SK-N-SH (cell line): Measurements from ENCODE around the gene RPS17. TPM values are rescaled to one million over a fixed set of nuclear protein-coding genes. Genes with fewer than 3 reads are reported as not detected.

ENCODE experiments used
- CTCF ChIA-PET: fragments of 300-600, 350-600 bp; formaldehyde crosslinking; extraction: SDS; loops from one replicate; lab custom pipeline; 2021; lab: Yijun Ruan, JAX
- POLR2A ChIA-PET: fragments of 350-600 bp; sonication (Branson Sonifier 250); formaldehyde crosslinking; extraction: SDS; loops from one replicate; lab custom pipeline; 2020; ENCODE audit warnings: antibody characterized with exemption, inconsistent platforms; lab: Yijun Ruan, JAX
- DNase-seq: peaks from one replicate; pipeline ENCODE4 v3.0.0; 2012
- H2AFZ ChIP-seq: fragments of 200-600 bp; sonication (generic); 2 replicates; pipeline ENCODE4 v1.8.1; 2016; ENCODE audit warnings: antibody characterized with exemption, mild to moderate bottlenecking, low read depth
- H3F3A ChIP-seq: fragments of 200-600 bp; sonication (generic); replicated peaks from 2 replicates; pipeline ENCODE3; 2016; ENCODE audit warnings: antibody characterized with exemption, mild to moderate bottlenecking; ENCODE audit not compliant: insufficient read depth
- H3K27ac ChIP-seq, 2 experiments: fragments of 200-500 bp in 1 of 2; fragments of 200-600 bp in 1 of 2; sonication (Bioruptor generic) in 1 of 2; sonication (generic), shearing (Covaris generic) in 1 of 2; 2 replicates each; pipeline versions ENCODE4 v1.5.1 to v1.6.1; 2014 to 2016; ENCODE audit warnings: low read depth in 2 of 2, inconsistent platforms in 1 of 2, low read length in 1 of 2, mild to moderate bottlenecking in 1 of 2, mixed read lengths in 1 of 2
- H3K27me3 ChIP-seq: fragments of 200-600 bp; sonication (generic), shearing (Covaris generic); 2 replicates; pipeline ENCODE4 v1.6.1; 2016; ENCODE audit warnings: mixed run types; ENCODE audit not compliant: insufficient read depth
- H3K36me3 ChIP-seq, 2 experiments: fragments of 200-500 bp in 1 of 2; fragments of 200-600 bp in 1 of 2; sonication (Bioruptor generic) in 1 of 2; sonication (generic) in 1 of 2; replicated peaks in 1 of 2; 2 replicates each; pipeline versions ENCODE3 to v1.5.1; 2014 to 2016; ENCODE audit warnings: low read length in 1 of 2, mild to moderate bottlenecking in 1 of 2; ENCODE audit not compliant: insufficient read depth in 2 of 2, control insufficient read depth in 1 of 2
- H3K4me1 ChIP-seq, 2 experiments: fragments of 200-500 bp in 1 of 2; fragments of 200-600 bp in 1 of 2; sonication (Bioruptor generic) in 1 of 2; sonication (generic), shearing (Covaris generic) in 1 of 2; 2 replicates each; pipeline versions ENCODE4 v1.5.1 to v1.6.1; 2014 to 2016; ENCODE audit warnings: low read depth in 1 of 2, low read length in 1 of 2, mixed run types in 1 of 2; ENCODE audit not compliant: insufficient read depth in 2 of 2, control insufficient read depth in 1 of 2
- H3K4me2 ChIP-seq: fragments of 200-600 bp; sonication (generic), shearing (Covaris generic); 2 replicates; pipeline ENCODE4 v1.6.1; 2017; ENCODE audit warnings: mixed run types
- H3K4me3 ChIP-seq, 2 experiments: fragments of 200-500 bp in 1 of 2; fragments of 200-600 bp in 1 of 2; sonication (Bioruptor generic) in 1 of 2; sonication (generic), shearing (Covaris generic) in 1 of 2; 2 replicates each; pipeline versions ENCODE4 v1.5.1 to v1.8.1; 2014 to 2016; ENCODE audit warnings: low read depth in 2 of 2, inconsistent platforms in 1 of 2, low read length in 1 of 2, mild to moderate bottlenecking in 1 of 2, mixed read lengths in 1 of 2, moderate library complexity in 1 of 2
- H3K79me2 ChIP-seq: fragments of 200-600 bp; sonication (generic); 2 replicates; pipeline ENCODE4 v1.8.1; 2017; ENCODE audit warnings: mild to moderate bottlenecking; ENCODE audit not compliant: insufficient read depth
- H3K9ac ChIP-seq: fragments of 200-600 bp; sonication (generic); 2 replicates; pipeline ENCODE4 v1.6.1; 2017; ENCODE audit warnings: mixed run types
- H3K9me2 ChIP-seq: fragments of 200-600 bp; sonication (generic); 2 replicates; pipeline ENCODE4 v1.6.1; 2017; ENCODE audit warnings: mixed run types
- H3K9me3 ChIP-seq: fragments of 200-600 bp; sonication (generic); 2 replicates; pipeline ENCODE4 v1.6.1; 2017; ENCODE audit warnings: mixed run types, mild to moderate bottlenecking, moderate library complexity
- H4K20me1 ChIP-seq: fragments of 200-600 bp; sonication (generic); 2 replicates; pipeline ENCODE4 v1.6.1; 2017; ENCODE audit warnings: mild to moderate bottlenecking, mixed run types; ENCODE audit not compliant: insufficient read depth
- MXI1 ChIP-seq: IDR thresholded peaks from 2 replicates; pipeline ENCODE4 v1.6.1; 2012; ENCODE audit warnings: mild to moderate bottlenecking, low read depth, low read length, improper control_type of control experiment
- POLR2AphosphoS5 ChIP-seq: IDR thresholded peaks from 2 replicates; pipeline ENCODE4 v1.6.1; 2012; ENCODE audit warnings: low read depth, low read length
- RAD21 ChIP-seq: IDR thresholded peaks from 2 replicates; pipeline ENCODE4 v1.6.1; 2012; ENCODE audit warnings: mild to moderate bottlenecking, low read length
- RFX5 ChIP-seq: IDR thresholded peaks from 2 replicates; pipeline ENCODE4 v1.6.1; 2012; ENCODE audit warnings: mild to moderate bottlenecking, improper control_type of control experiment, low read length
- SMC3 ChIP-seq: IDR thresholded peaks from 2 replicates; pipeline ENCODE4 v1.6.1; 2012; ENCODE audit warnings: low read depth, low read length, improper control_type of control experiment
- TEAD4 ChIP-seq: IDR thresholded peaks from 2 replicates; pipeline ENCODE4 v1.4.0; 2012; ENCODE audit warnings: mild to moderate bottlenecking, borderline replicate concordance; ENCODE audit not compliant: insufficient read depth
- WGBS: methylation state at CpG from one replicate; pipeline ENCODE4 v1.1.6; 2017; ENCODE audit warnings: low lambda C conversion rate; 5-methylcytosine and 5-hydroxymethylcytosine counted together
- polyA plus RNA-seq, 3 experiments: library from polyadenylated mRNA; depleted of rRNA; stranded (reverse); fragments of >200 nt; gene quantifications; 2 replicates each; pipeline ENCODE4 v1.2.3, GENCODE V29; 2012
- TF ChIP-seq, protein P1 (sequence below): fragments of 150-350 bp; IDR thresholded peaks from 2 replicates; pipeline ENCODE4 v1.6.1; 2017; ENCODE audit warnings: antibody characterized with exemption, low read length, low read depth, borderline replicate concordance
- TF ChIP-seq, protein P2 (sequence below): IDR thresholded peaks from 2 replicates; pipeline ENCODE4; 2012
- TF ChIP-seq, protein P3 (sequence below): fragments of 150-350 bp; IDR thresholded peaks from 2 replicates; pipeline ENCODE4 v1.6.1; 2016; ENCODE audit warnings: mild to moderate bottlenecking, low read depth, low read length
- TF ChIP-seq, protein P4 (sequence below): fragments of 200-600 bp; sonication (generic); IDR thresholded peaks from 2 replicates; pipeline ENCODE4 v1.6.1; 2017; ENCODE audit warnings: antibody characterized with exemption, mild to moderate bottlenecking, moderate library complexity

Gene RPS17
- polyA plus RNA-seq, 1 of the 3 experiments (the other 2 are of a cell fraction), result 9,168 TPM

DNA sequence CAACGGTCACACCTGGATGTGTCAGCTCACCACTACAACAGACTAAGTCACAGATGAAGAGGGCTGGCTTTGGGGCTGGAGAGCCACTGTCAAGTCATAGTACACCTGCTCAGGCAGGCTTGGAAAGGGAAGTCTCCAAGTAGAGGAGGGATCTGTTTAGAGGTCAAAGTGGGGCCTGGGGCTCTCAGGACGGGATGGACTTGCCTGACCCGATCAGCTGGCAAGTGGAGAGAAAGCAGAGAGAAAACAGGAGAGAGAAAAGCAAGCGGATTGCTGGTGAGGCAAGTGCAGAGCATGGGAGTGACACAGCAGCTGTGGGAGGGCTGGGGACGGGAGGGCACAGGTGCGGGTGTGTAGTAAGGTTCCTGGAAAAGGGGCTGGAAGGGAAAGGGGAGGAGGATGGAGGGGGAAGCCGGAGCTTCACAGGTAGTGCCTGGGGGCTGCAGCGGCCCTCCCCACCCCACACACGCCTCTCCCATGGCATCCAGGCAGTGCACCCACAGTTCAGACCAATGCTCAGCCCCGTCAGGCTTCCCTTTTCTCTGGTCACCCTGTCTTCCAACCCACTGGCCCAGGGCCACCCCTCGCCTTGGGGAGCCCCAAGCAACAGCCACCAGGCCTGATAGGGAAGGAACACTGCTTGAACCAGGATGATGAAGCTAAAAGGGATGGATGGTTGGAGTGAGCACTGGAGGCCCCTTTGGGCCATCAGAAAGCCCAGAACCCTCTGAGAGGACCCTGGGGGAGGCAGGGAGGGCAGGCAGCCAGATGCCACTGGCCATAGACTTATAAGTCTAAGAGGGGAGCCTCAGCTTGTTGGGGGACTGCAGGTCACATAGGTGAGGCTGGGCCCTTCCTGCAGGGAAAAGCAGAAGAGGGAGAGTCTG, 8.5 kb downstream of the RPS17 start:
- no peak for TF ChIP-seq RFX5
- TF ChIP-seq TEAD4, result no peak
- no peak for TF ChIP-seq RAD21
- Histone ChIP-seq H3K4me2 (no peak overlapping the region), H4K20me1 (peaks cover 19% of the 10 kb centered on the region), H3K27me3 (no peaks in the 10 kb centered on the region), H3K9me3 (no peaks in the 10 kb centered on the region), H2AFZ (no peak overlapping the region), H3F3A (peaks cover 22% of the 10 kb centered on the region), H3K79me2 (peaks cover 5% of the 10 kb centered on the region; the same call in 1 of the 2 replicates), H3K27ac (no peak overlapping the region), H3K9ac (no peak overlapping the region), H3K36me3 (peaks cover 8 to 17% of the 10 kb centered on the region in 2 experiments), H3K4me1 (peaks cover 0 to 7% of the 10 kb centered on the region in 2 experiments; a peak in 1 of 4 replicates), H3K9me2 (no peaks in the 10 kb centered on the region), H3K4me3 (no peak overlapping the region)
- 80% methylated on average over 10 of the region's 11 CpGs for WGBS
- ChIA-PET POLR2A (interaction anchor here (2.8 kb wide), 1 partner anchor 9 kb away, joined by 19 read pairs; the partner anchor contains the start of gene RPS17), CTCF (interaction anchor here (0.7 to 2.2 kb wide), 9 partner anchors 9 to 1121 kb away, joined by 3 to 30 read pairs (median 4); partner anchors contain the start of genes C15orf40 and RPS17)
- DNase-seq, result no peak

DNA sequence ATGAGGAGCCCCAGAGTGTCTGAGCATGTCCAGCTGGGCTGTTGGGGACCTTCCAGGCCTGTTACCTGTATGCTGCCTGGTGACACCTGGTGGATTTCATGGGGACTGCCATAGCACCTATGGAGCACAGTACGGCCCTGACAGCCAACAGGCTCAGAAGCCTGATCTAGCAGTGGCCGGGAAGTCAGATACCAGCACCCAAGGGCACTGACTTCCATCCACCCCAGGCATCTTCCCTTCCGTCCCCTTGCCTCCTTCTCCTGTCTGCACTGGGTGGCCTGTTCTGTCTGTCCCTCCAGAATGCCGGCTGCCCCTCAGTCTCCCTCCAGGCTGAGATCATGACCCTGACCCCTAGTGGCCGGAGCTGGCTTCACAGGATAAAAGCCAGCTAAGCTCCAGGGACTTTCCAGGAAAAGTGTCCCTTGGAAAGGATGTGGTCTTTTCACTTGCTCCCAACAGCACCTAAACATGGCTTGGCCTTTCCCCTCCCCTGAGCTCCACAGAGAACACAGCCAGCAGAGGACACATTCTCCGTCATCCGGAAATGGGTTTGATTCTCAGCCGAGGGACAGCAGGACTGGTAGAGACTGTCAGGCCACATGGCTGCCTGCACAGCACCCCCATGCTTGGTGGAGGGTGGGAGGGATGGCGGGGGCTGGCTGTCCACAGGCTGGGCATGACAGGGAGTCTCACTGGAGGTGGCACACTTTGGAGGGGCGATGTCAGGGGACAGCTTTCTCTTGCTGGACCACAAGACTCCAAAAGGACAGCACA, 9.5 kb downstream of the RPS17 start:
- Histone ChIP-seq H4K20me1 (peaks cover 9% of the 10 kb centered on the region; the same call in 1 of the 2 replicates), H2AFZ (no peak overlapping the region), H3K79me2 (no peaks in the 10 kb centered on the region; the same call in 1 of the 2 replicates), H3K36me3 (peaks cover 0 to 13% of the 10 kb centered on the region in 2 experiments), H3K27me3 (no peaks in the 10 kb centered on the region), H3K9me3 (no peaks in the 10 kb centered on the region), H3K4me2 (peak overlapping the region; percentile 56; the same call in 1 of the 2 replicates), H3K9ac (no peak overlapping the region), H3K9me2 (no peaks in the 10 kb centered on the region), H3K27ac (no peak overlapping the region), H3F3A (peaks cover 12% of the 10 kb centered on the region), H3K4me1 (peaks cover 0 to 7% of the 10 kb centered on the region in 2 experiments; a peak in 1 of 4 replicates), H3K4me3 (peak overlapping the region in 1 of 2 experiments; percentile 43; a peak in 2 of 4 replicates)
- ChIA-PET POLR2A (interaction anchor here (2.8 kb wide), 1 partner anchor 10 kb away, joined by 19 read pairs; the partner anchor contains the start of gene RPS17), CTCF (interaction anchor here (0.5 to 2.2 kb wide), 23 partner anchors 10 to 1123 kb away, joined by 3 to 30 read pairs (median 3); partner anchors contain the start of genes C15orf40, CPEB1 and RPS17)
- 22% methylated on average over 5 of the region's 10 CpGs for WGBS
- DNase-seq, result peak; percentile 82
- no peak for TF ChIP-seq POLR2AphosphoS5
- TF ChIP-seq SMC3, result peak; percentile 36; the same call in 1 of the 2 replicates
- TF ChIP-seq RAD21, result peak; percentile 34
- TF ChIP-seq MXI1, result 0 out of 2 replicates have a peak, but pooled peaks have one; percentile 32
- TF ChIP-seq, protein P1, sequence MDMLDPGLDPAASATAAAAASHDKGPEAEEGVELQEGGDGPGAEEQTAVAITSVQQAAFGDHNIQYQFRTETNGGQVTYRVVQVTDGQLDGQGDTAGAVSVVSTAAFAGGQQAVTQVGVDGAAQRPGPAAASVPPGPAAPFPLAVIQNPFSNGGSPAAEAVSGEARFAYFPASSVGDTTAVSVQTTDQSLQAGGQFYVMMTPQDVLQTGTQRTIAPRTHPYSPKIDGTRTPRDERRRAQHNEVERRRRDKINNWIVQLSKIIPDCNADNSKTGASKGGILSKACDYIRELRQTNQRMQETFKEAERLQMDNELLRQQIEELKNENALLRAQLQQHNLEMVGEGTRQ, result no peak
- TF ChIP-seq, protein P2, sequence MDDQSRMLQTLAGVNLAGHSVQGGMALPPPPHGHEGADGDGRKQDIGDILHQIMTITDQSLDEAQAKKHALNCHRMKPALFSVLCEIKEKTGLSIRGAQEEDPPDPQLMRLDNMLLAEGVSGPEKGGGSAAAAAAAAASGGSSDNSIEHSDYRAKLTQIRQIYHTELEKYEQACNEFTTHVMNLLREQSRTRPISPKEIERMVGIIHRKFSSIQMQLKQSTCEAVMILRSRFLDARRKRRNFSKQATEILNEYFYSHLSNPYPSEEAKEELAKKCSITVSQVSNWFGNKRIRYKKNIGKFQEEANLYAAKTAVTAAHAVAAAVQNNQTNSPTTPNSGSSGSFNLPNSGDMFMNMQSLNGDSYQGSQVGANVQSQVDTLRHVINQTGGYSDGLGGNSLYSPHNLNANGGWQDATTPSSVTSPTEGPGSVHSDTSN, result no peak
- TF ChIP-seq, protein P3, sequence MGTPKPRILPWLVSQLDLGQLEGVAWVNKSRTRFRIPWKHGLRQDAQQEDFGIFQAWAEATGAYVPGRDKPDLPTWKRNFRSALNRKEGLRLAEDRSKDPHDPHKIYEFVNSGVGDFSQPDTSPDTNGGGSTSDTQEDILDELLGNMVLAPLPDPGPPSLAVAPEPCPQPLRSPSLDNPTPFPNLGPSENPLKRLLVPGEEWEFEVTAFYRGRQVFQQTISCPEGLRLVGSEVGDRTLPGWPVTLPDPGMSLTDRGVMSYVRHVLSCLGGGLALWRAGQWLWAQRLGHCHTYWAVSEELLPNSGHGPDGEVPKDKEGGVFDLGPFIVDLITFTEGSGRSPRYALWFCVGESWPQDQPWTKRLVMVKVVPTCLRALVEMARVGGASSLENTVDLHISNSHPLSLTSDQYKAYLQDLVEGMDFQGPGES, result no peak
- TF ChIP-seq, protein P4, sequence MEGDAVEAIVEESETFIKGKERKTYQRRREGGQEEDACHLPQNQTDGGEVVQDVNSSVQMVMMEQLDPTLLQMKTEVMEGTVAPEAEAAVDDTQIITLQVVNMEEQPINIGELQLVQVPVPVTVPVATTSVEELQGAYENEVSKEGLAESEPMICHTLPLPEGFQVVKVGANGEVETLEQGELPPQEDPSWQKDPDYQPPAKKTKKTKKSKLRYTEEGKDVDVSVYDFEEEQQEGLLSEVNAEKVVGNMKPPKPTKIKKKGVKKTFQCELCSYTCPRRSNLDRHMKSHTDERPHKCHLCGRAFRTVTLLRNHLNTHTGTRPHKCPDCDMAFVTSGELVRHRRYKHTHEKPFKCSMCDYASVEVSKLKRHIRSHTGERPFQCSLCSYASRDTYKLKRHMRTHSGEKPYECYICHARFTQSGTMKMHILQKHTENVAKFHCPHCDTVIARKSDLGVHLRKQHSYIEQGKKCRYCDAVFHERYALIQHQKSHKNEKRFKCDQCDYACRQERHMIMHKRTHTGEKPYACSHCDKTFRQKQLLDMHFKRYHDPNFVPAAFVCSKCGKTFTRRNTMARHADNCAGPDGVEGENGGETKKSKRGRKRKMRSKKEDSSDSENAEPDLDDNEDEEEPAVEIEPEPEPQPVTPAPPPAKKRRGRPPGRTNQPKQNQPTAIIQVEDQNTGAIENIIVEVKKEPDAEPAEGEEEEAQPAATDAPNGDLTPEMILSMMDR, result peak; percentile 92
